ENCODE results near the gene NLRP9.

Gene NLRP9

DNA sequence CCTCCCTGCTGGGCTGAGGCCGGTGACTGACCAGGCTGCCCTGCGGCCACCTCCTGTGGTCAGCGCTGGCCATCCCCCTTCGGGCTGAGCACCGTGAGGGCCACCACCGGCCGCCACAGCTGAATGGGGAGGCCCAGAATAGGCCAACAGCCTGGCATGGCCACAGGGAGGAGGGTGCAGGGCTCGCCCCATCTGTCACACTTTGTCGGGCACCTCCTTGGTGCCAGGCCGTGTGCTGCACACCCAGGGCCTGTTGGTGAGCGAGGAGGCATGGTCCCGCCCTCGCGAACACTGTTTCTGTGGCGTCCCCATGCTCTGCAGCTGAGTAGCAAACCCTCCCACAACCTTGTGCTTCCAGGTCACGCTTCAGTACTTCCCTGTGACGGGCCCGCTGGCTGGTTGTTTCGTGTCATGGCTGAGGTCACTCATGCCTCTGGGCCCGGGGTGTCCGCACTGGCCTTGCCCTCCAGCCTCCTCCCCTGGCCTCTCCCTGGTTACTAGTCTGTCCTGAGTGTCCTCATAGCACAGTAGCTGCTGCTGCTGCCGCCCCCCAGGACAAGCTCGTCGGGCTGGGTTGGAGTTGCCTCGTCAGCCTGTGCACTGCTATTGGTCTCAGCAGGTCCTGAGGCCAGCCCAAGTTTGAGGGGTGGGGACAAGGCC lies 48.0 kb downstream of the NLRP9 start:
- peaks cover 17% of the 10 kb centered on the region for H3K4me1 Mint-ChIP-seq
- TF ChIP-seq, protein P1, sequence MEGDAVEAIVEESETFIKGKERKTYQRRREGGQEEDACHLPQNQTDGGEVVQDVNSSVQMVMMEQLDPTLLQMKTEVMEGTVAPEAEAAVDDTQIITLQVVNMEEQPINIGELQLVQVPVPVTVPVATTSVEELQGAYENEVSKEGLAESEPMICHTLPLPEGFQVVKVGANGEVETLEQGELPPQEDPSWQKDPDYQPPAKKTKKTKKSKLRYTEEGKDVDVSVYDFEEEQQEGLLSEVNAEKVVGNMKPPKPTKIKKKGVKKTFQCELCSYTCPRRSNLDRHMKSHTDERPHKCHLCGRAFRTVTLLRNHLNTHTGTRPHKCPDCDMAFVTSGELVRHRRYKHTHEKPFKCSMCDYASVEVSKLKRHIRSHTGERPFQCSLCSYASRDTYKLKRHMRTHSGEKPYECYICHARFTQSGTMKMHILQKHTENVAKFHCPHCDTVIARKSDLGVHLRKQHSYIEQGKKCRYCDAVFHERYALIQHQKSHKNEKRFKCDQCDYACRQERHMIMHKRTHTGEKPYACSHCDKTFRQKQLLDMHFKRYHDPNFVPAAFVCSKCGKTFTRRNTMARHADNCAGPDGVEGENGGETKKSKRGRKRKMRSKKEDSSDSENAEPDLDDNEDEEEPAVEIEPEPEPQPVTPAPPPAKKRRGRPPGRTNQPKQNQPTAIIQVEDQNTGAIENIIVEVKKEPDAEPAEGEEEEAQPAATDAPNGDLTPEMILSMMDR (IDR thresholded peaks at IDR 0.05): no peak
- no peak overlapping the region for H3K4me3 Mint-ChIP-seq
- H3K9me3 Mint-ChIP-seq: no peaks in the 10 kb centered on the region
- peaks cover 12% of the 10 kb centered on the region for H3K36me3 Mint-ChIP-seq (ENCODE audit: low read depth)
- no peaks in the 10 kb centered on the region for H3K27me3 Mint-ChIP-seq (ENCODE audit: low read depth, poor library complexity)
- peak; percentile 59 for DNase-seq
- no peak overlapping the region for H3K27ac Mint-ChIP-seq

DNA sequence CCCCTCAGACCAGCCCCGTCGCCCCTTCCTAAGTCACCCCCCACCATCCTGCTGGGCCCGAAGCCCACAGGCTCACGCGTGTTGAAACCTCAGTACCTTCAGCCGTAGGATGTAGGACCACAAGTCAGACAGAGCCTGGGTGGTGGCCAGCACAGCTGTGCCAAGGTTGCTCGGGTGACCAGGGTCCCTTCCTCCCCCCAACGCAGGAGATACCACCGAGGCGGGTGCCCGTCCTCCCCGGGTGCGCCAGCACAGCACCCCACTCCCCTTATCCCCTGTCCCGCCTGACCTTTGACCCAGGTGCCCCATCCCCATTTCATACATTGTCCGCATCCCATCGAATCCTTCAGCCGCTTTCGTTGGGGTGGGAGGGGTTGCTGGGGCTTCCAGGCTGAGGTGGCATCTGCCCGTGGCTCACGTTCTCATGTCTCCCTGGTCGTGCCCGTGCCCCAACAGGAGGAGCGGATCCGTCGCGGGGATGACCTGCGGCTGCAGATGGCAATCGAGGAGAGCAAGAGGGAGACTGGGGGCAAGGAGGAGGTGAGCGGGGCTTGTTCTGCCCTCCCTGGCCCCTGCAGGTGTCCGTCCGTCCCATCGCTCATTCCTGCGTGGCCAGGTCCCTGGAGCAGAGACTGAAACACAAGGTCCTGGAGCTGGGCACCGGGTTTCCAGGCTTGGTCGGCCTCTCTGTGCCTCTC lies 48.6 kb downstream of the NLRP9 start:
- Mint-ChIP-seq H3K36me3 (ENCODE audit: low read depth) (peaks cover 12% of the 10 kb centered on the region), H3K9me3 (no peaks in the 10 kb centered on the region), H3K27ac (no peak overlapping the region), H3K4me1 (peaks cover 17% of the 10 kb centered on the region), H3K4me3 (no peak overlapping the region), H3K27me3 (ENCODE audit: low read depth, poor library complexity) (no peaks in the 10 kb centered on the region)
- TF ChIP-seq, protein P1 (IDR thresholded peaks at IDR 0.05): no peak
- DNase-seq: no peak

DNA sequence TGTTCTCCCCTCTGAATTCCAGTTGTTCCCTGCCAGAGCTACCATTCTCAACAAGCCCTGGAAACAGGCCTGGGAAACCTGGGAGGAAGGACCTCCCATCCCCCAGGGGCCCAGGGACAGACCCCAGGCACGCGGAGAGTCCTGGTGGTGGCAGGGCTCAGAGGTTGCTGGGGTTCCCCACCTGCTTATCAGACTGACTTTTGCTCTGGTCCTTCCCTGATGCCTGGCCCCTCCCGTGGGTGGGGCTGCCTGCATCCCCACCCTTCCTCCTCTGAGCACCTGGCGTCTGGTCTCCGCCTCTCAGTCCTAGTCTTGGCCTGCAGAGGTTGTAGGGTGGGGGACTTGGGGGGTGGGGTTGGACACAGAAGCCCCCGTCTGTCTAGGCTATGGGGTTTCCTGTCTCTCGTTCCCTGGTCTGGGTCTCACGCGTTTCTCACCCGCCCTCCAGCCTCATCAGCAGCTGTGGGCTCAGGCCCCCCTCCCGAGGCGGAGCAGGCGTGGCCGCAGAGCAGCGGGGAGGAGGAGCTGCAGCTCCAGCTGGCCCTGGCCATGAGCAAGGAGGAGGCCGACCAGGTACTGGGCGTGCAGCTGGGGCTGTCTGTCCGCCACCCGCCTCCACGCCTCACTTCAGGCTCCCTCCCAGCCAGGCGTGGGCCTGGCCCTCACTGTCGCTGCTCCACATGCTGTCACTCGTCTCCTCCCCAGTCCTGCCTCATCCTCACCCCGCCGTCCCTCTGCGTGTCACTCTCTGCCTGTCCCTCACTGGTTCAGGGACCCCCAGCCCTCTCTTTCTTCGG lies 49.6 kb downstream of the NLRP9 start:
- no peaks in the 10 kb centered on the region for H3K27me3 Mint-ChIP-seq (ENCODE audit: low read depth, poor library complexity)
- TF ChIP-seq, protein P1 (IDR thresholded peaks at IDR 0.05): no peak
- peak overlapping the region; percentile 94 for H3K27ac Mint-ChIP-seq
- H3K4me1 Mint-ChIP-seq: peaks cover 17% of the 10 kb centered on the region
- peak; percentile 28 for DNase-seq
- no peak overlapping the region for H3K4me3 Mint-ChIP-seq
- H3K9me3 Mint-ChIP-seq: no peaks in the 10 kb centered on the region
- H3K36me3 Mint-ChIP-seq (ENCODE audit: low read depth): peaks cover 14% of the 10 kb centered on the region

DNA sequence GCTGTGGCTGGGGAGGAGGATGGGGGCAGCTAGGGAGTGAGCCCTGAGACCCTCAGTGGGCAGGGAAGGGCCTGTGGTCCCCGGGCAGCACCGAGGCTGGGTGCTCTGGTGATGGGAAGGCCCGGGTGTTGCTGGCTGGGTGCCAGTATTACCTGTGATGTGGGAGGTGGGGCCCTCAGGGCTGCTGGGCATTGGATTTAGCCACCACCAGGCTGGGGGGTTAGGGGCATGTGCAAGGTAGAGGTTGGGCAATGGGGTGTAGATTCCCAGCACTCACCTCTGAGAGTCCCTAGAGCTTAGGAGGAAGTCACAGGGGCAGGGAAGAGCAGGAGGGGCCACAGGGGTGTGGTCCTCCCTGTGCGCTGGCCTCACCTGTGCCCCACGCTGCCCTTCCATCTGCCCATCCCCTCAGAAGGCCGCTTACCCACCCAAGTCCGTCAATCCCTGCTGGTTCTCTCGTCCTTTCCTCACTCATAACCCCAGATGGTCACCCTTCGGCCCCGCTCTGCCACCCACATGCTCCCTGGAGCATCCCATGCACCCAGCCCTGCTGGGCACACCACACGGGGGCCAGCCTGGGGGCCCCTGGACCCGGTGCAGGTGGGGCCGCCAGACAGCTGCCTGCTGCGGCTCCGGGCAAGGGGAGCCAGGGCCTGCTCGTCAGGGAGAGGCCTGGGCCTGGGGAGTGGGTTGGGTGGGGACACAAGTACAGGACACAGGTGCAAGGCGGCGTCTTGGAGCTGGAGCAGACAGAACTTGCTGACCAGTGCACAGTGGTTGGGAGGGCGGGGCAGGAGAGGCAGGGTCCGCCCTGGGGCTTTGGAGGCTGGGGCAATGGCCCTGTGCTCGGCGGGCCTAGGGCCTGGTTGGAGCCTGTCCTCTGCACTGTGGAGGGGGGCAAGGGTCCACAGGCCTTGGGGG lies 50.7 kb downstream of the NLRP9 start:
- Mint-ChIP-seq H3K27me3 (ENCODE audit: low read depth, poor library complexity) (peaks cover 3% of the 10 kb centered on the region), H3K4me1 (peaks cover 17% of the 10 kb centered on the region), H3K4me3 (no peak overlapping the region), H3K9me3 (no peaks in the 10 kb centered on the region), H3K27ac (peak overlapping the region; percentile 19), H3K36me3 (ENCODE audit: low read depth) (peaks cover 15% of the 10 kb centered on the region)
- TF ChIP-seq, protein P1 (IDR thresholded peaks at IDR 0.05): no peak
- DNase-seq: no peak

GRCh38 chr19:55686311-55687050 lies 51.7 kb downstream of the NLRP9 start:
- TF ChIP-seq, protein P1 (IDR thresholded peaks at IDR 0.05): no peak
- DNase-seq: no peak
- H3K4me3 Mint-ChIP-seq: no peak overlapping the region
- peaks cover 3% of the 10 kb centered on the region for H3K27me3 Mint-ChIP-seq (ENCODE audit: low read depth, poor library complexity)
- peaks cover 17% of the 10 kb centered on the region for H3K4me1 Mint-ChIP-seq
- peak overlapping the region; percentile 97 for H3K27ac Mint-ChIP-seq
- no peaks in the 10 kb centered on the region for H3K9me3 Mint-ChIP-seq
- peaks cover 15% of the 10 kb centered on the region for H3K36me3 Mint-ChIP-seq (ENCODE audit: low read depth)

All from nephron progenitor cell (in vitro differentiated cells).